Activated T-cell treated with anti-CD3 and anti-CD28 coated beads, Interleukin-2, amount 50 U/mL, for 48 hours (primary cell): ENCODE measurements around the gene COMMD4.
A peak's percentile ranks its signal among the peaks of the same experiment; 100 is the strongest.
"Not testable (repeated sequence)": the region's sequence is repeated elsewhere in the genome, so short reads cannot be mapped to it uniquely, and the experiment has no call there.

Experiments
- DNase-seq, 2 experiments: peaks; one replicate each; pipeline ENCODE4 v3.0.0-alpha.2; 2020

Gene COMMD4

DNA sequence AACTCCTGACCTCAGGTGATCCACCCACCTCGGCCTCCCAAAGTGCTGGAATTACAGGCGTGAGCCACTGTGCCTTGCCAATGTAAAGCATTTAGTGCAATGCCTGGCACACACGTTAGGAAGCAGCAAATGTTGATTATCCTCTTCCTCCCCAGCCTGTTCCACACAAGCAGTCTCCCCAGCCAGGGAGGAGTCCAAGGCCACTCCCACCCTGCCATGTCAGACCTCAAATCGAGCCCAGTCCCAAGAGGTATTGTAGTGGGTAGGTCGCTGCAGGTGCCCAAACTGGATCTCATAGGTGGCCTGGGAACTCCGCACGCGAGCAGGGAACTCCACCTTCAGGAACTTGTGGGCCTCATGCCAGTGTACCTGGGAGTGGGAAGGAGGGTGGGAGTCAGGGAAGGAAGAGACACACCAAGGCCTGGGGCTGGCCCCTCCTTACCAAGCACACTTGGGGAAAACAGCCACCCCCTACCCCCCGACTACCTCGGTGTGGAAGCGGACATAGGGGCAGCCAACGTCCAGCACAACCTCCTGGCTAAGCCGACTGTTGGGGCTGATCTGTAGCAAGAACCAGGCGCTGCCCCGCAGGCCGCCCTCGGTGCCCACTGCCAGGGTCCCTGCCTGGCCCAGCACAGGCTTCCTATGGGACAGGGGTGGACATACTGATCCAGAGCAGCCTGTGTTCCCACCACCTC is 22.3 kb downstream of the COMMD4 start:
- DNase-seq, result no peak

DNA sequence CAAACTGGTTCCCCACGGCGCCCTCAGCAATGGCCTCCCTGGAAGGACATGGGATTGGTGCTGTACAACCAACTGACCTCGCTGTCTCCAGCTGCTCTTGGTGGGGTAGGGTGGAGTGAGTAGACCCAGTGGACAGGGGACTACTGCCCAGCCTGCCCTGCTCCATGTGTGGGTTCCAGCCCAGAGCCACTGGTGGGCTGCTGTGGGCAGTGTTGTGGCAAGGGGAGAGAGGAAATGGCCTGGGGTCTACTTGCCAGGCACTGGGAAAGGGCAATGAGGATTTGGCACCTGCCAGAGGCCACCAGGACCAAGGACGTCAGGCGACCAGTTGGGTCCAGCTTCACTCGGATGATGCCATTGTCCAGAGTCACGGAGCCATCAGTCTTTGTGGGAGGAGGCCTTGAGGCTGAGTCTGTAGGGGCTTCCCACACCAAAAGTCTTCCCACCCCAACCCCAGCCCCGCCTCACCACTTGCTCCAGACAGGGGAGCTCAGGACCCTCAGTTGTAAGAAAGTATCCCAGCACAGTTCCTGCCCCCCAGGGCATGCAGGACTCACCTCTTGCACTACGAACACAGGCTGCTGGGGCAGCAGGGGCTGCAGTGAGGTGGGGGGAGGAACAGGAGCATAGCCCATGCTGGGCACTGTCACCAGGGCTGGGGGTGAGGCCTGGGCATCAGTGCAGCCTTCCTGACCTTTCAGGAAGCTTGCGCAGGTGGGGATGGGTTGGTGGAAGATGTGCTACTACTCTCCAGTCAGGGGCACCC is 23.1 kb downstream of the COMMD4 start:
- DNase-seq, result no peak

DNA sequence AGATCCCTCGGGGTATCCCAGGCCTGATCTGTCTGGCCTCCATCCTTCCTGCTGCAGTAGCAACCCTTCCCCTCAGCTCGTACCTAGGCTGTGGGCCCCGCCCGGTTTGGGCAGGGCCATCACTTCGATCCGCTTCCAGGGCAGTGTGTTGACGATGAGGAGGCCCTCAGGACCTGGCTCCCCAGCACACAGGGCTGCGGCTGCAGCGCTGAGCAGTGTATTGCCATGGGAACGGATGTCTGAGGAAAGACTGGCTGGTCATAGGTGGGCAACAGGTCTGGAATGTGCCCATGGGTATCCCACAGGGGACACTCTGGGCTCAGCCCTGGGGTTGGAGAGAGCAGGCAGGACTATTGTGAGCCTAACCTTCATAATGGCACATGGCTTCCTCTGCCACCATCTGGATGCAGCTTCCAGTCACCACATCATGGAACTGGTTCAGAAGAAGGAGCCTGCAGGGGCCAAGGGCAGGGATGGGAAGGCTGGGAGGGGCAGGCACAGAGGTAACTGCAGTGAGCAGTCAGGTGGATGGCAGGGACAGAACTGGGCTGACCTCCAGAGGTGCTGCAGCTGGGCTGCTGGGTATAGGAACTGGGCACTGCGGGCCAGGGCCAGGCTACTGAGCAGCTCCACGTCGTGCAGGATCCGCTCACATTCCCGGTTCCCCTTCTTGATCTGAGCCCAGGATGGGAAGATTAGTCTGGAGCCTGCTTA is 23.8 kb downstream of the COMMD4 start:
- DNase-seq, result peak in 1 of 2 experiments; percentile 15

DNA sequence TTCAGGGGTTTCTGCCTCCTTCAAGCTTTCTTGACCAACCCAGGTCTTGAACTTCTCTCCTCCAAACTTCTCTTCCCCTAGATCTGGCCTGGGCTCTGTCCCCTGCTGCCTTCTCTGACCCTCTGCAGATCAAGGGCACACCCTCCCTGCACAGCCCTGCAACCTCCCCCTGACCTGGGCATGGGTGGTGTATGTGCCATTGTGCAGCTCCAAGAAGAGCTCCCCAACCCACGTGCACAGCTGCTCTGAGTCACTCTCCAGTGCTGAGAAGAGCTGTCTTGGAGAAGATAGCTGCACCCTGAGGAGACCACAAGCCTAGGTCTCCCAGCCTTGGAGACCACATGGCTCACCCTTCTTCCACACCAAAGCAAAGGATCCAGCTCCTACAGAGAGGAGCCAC is 24.5 kb downstream of the COMMD4 start:
- no peak for DNase-seq

DNA sequence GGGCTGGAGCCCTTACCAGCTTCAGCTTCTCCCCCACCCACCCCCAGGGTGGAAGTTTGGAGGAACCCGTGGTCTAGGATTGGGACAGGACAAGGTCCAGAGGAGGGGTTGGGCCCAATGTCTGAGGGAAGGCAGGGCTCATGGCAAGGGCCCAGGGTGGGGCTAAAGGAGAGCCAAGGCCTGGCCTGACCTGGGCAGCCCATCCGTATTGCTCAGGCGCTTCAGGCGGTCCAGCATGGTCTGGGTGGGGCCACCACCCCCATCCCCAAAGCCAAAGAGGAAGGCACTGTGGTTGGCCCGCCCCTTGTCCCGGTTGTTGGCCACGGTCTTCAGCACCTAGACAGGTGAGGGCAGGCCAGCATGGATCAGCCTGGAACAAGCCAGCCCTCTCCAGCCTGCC is 25.0 kb downstream of the COMMD4 start:
- DNase-seq, result no peak

DNA sequence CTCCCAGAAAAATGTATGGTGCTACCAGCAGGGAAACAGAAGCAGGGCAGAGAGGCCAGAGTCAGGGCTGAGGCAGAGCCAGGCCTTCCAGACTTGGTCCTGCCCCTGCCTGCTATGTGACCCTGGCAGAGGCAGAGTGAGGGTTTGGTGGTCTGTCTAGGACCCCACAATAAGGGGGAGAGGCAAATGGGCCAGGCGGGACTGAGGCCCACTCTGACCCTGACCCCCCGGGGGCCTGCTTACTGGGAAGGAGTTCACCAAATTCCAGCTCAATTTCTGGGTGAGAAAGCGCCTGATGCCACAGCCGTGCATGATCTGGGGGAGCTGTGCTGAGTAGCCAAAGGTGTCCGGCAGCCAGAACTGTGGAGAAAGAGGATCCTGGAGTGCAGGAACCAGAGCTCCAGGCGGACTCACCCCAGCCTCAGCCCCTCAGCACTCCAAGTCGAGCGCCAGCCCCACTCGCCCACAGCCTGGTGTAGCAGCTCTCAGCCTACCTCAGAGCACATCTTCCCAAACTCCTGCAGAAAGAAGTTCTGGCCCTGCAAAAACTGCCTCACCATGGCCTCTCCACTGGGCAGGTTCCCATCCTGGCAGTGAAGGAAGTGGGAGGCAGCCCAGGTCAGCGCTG is 25.6 kb downstream of the COMMD4 start:
- no peak for DNase-seq

DNA sequence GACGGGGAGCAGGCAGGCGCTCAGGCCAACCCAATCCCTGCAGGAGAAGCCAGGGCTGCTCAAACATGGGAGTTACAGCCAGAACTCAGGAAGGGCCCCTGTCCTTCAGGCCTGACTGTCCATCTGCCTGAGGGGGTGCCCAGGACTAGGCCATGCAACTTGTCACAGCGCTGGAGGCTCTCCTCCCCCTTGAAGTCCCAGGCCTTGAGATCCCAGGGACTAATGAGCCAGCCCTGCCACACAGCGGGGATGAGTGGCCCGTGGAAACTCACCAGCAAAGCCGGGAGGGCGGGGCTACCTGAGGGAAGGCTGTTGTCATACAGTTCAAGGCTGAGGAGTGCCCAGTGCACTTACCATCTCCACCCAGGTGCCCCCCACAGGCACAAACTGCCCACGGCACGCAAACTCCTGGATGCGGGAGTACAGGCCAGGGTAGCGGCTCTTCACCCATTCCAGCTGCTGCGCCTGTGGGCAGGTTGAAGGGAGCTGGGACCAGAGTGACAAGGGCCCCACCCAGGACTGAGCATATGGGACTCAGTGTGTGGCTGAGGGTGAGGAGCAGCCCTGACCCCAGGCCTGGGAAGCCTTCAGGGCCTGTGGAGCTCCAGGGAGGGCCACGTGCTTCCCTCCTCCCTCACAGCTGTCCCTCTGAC is 26.3 kb downstream of the COMMD4 start:
- no peak for DNase-seq

DNA sequence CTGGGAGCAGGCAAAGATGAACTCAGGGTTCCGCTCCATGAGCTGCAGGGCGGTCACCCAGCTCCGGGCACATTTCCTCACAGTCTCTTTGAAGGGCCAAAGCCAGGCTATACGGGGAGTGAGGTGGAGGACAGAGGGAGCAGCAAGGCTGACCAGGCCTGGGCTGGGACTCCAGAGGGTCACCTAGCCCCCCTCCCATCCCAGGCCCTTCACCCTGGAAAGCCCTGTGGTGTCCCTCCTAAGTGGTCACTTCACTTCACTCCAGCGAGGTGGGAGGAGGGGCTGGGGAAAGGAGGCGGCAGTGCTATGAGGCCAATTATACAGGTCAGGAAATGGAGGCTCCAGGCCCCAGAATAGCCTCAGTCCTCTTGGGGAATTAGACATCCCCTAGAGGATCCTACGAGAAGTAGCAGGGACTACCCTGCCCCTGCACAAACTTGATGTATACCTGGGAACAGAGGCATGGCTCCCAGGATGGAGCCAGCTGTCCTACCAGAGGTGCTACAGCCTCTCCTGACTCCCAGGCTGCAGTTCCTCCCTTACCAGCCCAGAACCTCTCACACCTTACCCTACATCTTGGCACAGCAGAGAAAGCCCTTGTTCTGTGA is 26.9 kb downstream of the COMMD4 start:
- DNase-seq, result no peak

DNA sequence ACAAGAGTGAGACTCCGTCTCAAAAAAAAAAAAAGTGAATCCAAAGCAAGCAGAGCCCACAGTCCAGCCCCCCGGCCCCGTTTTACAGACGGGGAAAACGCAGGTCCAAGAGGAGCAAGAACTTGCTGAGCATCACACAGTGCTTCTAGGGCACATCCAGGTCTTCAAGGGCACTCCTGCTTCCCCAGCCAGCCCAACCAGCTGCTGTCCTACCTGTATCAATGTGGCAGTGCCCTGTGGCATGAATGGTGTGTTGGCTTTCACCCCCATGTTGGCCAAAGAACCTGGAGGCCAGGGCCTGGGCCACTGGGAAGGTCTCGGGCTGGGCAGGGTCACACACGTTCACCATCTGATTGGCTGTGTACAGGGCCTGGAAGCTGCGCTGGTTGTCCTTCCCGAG is 27.9 kb downstream of the COMMD4 start:
- no peak for DNase-seq

DNA sequence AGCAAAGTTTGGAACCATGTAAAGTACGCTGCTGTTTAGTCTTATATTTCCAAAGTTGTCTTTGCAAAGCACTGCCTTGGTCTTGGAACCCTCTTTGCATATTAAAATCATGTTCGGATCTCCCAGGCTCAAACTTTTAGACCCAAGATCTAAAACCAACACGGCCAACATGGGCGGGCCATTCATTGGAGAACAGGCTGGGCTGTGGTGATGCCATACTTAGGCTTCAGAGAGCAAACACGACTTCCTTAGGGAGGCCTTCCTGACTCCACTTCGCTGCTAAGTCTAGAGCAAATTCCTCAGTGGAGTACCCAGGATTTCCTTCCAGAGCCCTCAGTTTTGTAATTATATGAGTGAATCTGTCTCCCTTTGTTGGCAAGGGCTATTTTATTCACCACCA is 29.0 kb downstream of the COMMD4 start:
- no peak for DNase-seq

DNA sequence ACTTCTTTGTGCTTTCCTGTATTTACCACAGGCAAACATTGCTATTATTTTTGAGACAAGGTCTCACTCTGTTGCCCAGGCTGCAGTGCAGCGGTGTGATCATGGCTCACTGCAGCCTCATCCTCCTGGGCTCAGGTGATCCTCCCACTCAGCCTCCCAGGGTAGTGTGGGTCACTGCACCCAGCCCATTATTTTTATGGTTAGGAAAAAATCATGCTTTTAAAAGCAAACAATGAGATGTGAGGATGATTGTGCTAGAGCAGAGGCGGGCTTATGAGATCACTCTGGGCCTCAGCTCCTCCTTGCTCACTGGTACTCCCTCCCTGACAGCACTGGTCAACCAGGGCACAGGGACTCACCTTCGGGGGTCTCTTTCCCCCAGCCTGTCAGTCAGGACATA is 30.3 kb downstream of the COMMD4 start:
- DNase-seq, result no peak

DNA sequence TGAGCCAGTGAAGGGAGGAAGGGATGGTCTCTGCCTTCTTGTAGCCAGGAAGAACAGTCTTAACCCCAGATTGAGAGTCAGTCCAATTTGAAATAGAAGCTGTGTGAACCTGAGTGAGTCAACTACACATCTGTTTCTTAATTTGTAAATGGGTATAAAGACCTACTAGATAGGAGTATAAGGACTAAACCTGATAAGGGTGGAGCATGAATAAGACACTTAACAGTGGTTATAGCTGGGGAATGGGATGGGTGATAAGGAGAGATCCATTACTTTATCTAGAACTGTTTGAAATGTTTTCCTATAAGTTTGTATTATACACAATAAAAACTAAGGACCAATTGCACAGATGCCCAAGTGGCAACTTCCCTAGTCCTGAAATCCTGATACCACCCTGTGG is 31.1 kb downstream of the COMMD4 start:
- no peak for DNase-seq

DNA sequence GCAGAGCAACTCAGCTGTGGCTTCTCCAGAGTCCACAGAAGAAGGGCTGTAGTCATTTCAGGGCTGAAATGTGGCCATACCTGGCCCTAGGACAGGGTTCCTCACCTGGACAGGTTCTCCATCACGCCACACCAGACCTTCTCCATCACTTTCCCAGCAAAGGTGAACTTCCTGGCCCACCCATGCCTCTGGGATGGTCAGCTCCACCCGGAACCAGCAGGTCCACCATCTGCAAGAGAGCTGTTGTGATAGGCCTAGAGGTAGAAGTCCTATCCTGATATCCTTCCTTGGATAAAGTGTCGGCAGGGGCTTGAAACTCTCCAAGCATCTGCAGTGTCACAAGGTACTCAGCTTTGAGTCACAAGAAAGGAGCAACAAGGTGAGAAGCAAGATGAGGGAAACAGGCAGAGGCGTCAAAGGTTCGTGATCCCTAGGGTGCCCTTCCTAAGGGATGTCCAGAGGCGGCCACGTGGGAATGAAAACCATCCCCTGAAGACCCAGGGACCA is 31.6 kb downstream of the COMMD4 start:
- DNase-seq, result no peak

DNA sequence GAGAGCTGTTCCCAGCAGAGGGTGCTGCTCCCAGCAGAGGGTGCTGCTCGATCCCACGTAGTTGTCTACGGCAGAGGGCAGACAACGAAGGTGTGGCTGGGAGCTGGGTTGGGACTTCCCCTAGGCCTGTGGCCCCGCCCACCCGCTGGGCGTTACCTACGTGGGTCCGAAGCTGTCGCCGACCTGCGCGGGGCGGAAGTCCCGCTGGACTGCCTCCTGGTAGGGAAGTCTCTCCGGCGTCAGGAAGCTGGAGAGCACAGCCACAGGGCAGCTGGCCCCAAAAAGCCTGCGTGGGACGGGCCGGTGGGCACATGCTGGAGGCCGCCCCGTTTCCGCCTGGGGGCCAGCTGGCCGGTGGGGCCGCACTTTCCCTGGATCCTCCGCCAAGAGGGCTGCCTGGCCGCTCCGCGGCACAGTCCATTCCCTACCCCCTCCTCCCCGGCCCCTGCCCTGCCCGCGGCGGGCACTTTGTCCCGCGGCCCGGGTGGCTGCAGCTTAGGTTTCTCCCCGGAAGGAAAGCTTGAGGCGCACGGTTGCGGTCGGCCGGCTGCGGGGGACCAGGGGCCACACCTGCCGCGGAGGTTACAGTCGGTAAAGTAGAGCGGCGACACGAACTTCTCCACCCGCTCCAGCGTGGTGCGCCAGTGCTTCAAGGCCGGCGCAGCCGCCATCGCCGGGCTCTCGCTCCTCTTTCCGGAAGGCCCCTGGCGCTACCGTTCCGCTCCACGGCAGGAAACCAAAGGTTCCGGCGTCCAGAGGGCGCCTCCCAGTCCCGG is 32.2 kb downstream of the COMMD4 start, which contains the start of gene MAN2C1:
Gene MAN2C1, minus strand, starts transcription at position 695 of the 776 bp plus-strand sequence. Its CDS starts 24 bp downstream, at position 671.
- DNase-seq, result peak; percentile 95 to 97

DNA sequence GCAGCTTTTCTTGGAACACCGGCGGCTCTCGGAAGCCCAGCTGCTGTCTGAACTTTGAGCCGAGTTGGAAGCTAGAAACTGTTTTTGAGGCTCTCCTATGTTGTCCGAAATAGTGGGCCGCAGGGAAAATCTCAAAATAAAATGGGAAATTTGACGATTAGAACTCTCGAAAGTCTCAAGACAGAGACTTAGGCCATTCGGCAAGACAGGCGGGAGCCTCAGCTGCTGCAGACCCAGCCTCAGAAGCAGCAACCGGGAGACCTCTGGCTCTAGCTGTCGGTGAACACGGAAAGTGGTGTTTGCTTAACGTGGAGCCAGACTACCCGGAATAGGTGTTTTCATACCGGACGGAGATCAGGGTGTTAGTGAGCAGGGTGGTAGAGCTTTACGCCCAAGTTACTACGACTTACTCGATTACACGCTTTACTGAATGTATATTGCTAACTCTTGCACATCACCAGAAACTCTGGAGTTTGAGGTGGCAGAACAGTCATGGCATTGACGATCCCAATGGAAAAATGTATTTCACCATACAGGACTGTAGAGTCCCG is 32.9 kb downstream of the COMMD4 start:
- DNase-seq, result no peak

DNA sequence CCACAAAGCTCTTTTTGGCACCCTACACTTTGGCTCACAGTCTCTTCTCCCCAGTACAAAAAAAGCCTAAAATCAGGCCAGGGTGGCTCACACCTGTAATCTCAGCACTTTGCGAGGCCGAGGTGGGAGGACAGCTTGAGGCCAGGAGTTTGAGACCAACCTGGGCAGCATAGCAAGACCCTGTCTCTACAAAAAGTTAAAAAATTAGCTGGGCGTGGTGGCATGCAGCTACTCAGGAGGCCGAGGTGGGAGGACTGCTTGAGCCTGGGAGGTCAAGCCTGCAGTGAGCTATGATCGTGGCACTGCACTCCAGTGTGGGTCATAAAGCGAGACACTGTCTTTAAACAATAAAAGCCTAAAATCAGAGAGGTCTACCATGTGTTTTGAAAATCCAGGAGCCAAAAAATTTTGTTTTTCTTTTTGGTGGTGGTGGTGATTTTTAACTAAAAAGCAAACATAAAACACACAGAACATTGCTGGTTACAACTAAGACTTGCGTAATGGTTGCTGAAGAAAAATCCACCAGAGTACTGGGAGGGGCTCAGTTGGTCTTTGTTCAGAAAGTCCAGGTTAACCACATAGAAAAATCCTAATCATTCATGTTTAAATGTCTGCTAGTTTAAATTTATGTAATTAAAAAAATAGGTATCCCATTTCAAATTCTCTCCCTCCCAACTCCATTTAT is 34.2 kb downstream of the COMMD4 start:
- no peak for DNase-seq

DNA sequence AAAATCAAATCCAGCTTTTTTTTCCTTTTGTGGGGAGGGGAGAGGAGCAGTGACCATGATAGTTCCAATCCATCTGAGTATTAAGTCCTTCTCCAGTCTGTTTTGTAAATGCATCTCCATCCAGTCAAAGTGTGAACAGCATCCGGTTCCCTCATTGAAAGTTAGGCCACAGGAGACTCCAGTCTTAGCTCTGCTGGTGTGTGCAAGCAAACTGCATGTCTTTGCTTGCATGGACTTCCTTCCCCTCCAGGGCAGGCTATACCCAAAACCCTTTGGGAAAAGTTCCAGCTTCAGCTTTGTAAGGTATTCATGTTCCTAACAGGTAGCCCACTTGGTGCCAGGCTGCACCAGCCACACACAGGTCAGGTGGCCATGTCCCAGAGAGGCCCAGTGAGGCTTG is 35.6 kb downstream of the COMMD4 start:
- DNase-seq, result no peak

DNA sequence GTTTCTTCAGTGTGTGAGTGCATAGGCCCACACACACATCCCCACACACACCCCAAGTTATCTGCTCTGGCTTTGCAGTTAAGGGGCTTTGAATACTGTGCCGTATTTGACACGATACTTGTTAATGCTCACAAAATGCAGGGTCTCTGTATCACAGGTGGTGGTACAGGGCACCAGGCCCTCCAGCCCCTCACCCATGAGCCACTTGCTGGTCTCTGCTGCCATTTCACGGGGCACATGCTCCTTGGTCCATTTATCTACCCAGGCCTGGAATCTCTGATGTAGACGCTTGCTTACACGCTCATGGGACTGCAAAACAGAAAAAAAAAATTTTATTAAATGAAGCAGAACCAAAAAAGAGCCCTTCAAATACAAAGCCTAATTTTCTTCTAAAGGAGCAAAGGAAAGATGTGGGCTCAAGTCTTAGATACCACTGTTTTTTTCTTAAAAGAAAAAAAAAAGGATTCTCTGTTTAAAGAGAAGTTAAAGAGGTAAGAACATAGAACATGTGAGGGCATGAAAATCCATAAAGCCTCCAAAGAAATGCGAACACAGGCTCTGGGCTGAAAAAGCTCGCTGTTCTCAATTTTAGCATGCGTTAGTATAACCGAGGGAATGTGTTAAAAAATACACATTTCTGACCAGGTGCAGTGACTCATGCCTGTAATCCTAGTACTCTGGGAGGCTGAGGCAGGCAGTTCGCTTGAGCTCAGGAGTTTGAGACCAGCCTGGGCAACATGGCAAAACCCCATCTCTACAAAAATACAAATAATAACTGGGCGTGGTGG is 36.2 kb downstream of the COMMD4 start:
- DNase-seq, result no peak

DNA sequence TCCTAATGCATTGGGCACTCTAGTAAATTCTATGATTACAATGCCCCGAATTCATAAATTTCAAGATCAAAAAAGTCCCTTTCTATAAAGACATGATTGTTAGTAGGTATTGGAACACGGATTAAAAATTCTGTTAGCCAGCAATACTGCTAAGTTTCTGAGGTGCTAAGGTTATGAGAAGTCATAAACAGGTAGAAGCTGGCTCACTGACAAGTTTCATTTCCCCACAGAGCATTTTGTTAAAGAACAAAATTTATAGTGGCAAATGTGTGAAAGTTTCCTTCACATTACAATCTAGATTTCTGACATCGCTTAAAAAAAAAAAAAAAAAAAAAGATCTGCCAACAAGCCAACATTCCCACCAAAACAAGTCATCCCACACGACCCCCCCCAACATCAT is 44.9 kb downstream of the COMMD4 start:
- DNase-seq, result no peak

DNA sequence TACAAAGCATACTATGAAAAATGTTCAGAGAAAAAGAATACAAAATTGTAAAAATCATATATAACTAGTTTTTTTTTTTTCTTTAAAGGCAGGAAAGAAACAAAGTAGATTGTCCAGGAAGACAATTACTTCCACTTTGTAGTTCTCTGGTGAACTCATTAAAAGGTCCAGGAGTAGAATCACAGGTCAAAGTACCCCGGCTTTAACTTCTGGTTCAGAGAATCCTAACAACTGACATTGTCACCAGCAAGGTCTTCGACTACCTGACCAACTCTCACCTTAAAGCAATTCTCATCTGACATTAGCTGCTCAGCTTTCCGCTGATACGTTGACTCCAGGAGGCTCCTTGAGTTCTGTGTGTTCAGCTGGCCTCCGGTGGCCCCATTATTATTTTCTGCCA is 48.1 kb downstream of the COMMD4 start:
- DNase-seq, result not testable (repeated sequence)
